Activated CD4-positive, alpha-beta T cell treated with anti-CD3 and anti-CD28 coated beads for 36 hours (primary cell): ENCODE data around the gene ZIC1. TPM values are rescaled to one million over a fixed set of nuclear protein-coding genes. Genes with fewer than 3 reads are reported as not detected.

Experiments used
- ATAC-seq: fragments of 200-7000 bp; cut with Tn5 transposase; one replicate; pipeline ENCODE4 v1.10.0; 2021; ENCODE audit warnings: mild to moderate bottlenecking, moderate library complexity
- CTCF ChIA-PET: fragments of 350-600 bp; sonication (Branson Sonifier 250); formaldehyde crosslinking; loops from one replicate; lab custom pipeline; 2021; ENCODE audit warnings: antibody characterized with exemption; lab: Charles Lee
- POLR2A ChIA-PET: fragments of 350-600 bp; sonication (Branson Sonifier 250); formaldehyde crosslinking; loops from one replicate; lab custom pipeline; 2021; ENCODE audit warnings: antibody characterized with exemption, inconsistent platforms; lab: Charles Lee
- DNase-seq: peaks from one replicate; pipeline ENCODE4 v3.0.0-alpha.2; 2020
- H3K27ac Mint-ChIP-seq: one replicate; pipeline ENCODE4 v1.8.0; 2021; ENCODE audit warnings: mixed read lengths
- H3K27me3 Mint-ChIP-seq: one replicate; pipeline ENCODE4 v1.8.0; 2021; ENCODE audit warnings: mixed read lengths
- H3K36me3 Mint-ChIP-seq: one replicate; pipeline ENCODE4 v1.8.0; 2021; ENCODE audit warnings: low read depth, mixed read lengths
- H3K4me1 Mint-ChIP-seq: one replicate; pipeline ENCODE4 v1.8.0; 2021; ENCODE audit warnings: mixed read lengths
- H3K4me3 Mint-ChIP-seq: one replicate; pipeline ENCODE4 v1.8.0; 2021; ENCODE audit warnings: mild to moderate bottlenecking, moderate library complexity, mixed read lengths
- H3K9me3 Mint-ChIP-seq: one replicate; pipeline ENCODE4 v1.8.0; 2021; ENCODE audit warnings: low read depth, mixed read lengths
- intact Hi-C, 2 experiments: fragments of 100-400 bp; cut with DNase I in 1 of 2; cut with micrococcal nuclease in 1 of 2; formaldehyde crosslinking; loops; one replicate each; pipeline versions ENCODE4 v1.14.2 to v1.15.1; 2022 to 2024; cut with DNase I, micrococcal nuclease
- total RNA-seq, 2 experiments: library from RNA; stranded (reverse); gene quantifications; one replicate each; pipeline ENCODE4 v1.2.3, GENCODE V29; 2021

Gene ZIC1
- total RNA-seq, 2 experiments from 2014 or later, result not detected

DNA sequence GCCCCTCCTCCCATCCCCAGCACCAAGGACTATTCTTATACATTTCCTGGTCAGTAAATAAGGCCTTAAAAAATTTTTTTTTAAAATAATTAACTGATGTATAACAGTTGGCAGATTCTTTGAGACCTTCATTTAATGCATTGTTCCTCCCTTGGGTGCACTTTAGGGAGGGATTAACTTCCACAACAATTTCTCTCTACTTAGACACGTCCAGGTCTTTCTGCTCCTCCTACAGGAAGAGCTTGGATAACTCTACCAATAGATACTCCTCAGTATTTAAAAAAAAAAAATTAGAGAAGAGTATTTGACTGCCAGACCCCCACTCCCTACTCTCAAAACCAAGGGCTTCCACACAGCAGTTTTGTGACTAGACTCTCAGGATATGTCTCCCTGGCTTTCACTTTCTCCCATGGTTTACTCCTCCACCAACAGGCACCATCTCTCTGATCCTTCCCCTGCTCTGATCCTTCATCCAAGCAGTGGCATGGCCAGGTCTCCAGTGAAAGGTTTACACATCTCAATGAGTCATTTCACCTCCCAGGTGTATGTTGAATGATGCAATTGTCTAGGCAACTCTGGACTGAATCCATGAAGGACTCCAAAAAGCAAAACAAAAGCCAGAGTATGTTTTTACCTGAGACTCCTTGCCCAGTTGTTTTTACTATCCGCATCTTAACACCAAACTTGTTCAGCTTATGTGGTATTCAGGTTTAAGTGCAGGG is 10.2 kb upstream of the ZIC1 start:
- H3K27me3 Mint-ChIP-seq, result peaks cover 69% of the 10 kb centered on the region
- H3K4me1 Mint-ChIP-seq, result no peaks in the 10 kb centered on the region
- DNase-seq, result no peak
- peaks cover 2% of the 10 kb centered on the region for H3K9me3 Mint-ChIP-seq
- H3K4me3 Mint-ChIP-seq, result no peak overlapping the region
- peaks cover 4% of the 10 kb centered on the region for H3K36me3 Mint-ChIP-seq
- no peak for ATAC-seq
- intact Hi-C loops, result no loop called here
- ChIA-PET CTCF (no interaction called here), POLR2A (no interaction called here)
- H3K27ac Mint-ChIP-seq, result no peak overlapping the region

DNA sequence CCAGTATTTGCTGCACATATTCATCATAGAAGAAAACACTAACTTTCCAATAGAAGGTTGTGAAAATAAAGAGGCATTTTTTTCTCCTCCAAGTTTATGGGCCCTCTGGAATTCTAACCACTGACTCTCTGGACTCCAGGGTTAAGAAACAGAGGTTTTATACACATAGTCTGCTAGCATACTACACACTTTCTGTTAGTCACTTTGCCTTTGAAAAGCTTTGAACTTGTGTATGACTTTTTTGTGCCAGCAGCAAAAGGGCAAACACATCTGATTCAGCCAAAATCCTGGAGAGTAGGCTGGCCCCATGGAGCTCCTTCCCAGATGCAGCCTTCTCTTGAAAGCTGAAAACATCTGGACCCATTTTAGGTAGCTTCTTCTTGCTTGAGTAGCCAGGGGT is 9.1 kb upstream of the ZIC1 start:
- POLR2A ChIA-PET, result no interaction called here

DNA sequence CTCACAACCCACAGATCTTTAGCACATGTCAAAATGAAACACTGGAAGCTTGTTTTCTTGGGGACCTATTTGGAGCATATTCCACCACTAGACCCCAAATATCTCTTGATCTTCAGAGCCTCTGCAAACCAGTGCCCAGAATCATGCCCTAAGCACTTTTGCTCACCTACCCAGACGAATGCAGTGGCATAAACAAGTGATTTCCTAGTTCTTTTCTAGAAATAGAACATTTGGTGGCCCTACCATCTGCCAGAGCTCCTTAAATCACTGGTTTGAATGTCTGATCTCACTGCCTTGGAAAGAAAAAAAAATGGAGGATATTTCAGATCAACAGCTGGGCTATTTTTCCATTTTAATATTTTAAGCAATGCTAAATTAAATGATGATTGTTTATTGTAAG is 8.2 kb upstream of the ZIC1 start:
- no peak for ATAC-seq
- no peaks in the 10 kb centered on the region for H3K9me3 Mint-ChIP-seq
- intact Hi-C loops, result no loop called here
- no peak for DNase-seq
- H3K27ac Mint-ChIP-seq, result no peak overlapping the region
- ChIA-PET CTCF (no interaction called here), POLR2A (no interaction called here)
- H3K36me3 Mint-ChIP-seq, result peaks cover 4% of the 10 kb centered on the region
- peaks cover 66% of the 10 kb centered on the region for H3K27me3 Mint-ChIP-seq
- H3K4me3 Mint-ChIP-seq, result no peak overlapping the region
- H3K4me1 Mint-ChIP-seq, result no peaks in the 10 kb centered on the region

More for the DNA sequence above, 9.1 kb upstream of the ZIC1 start:
- H3K36me3 Mint-ChIP-seq, result peaks cover 4% of the 10 kb centered on the region
- CTCF ChIA-PET, result no interaction called here
- H3K27me3 Mint-ChIP-seq, result peaks cover 68% of the 10 kb centered on the region
- ATAC-seq (no peak), DNase-seq (no peak)
- no peaks in the 10 kb centered on the region for H3K9me3 Mint-ChIP-seq
- H3K27ac Mint-ChIP-seq, result no peak overlapping the region
- H3K4me3 Mint-ChIP-seq, result no peak overlapping the region
- H3K4me1 Mint-ChIP-seq, result no peaks in the 10 kb centered on the region
- intact Hi-C loops, result no loop called here

DNA sequence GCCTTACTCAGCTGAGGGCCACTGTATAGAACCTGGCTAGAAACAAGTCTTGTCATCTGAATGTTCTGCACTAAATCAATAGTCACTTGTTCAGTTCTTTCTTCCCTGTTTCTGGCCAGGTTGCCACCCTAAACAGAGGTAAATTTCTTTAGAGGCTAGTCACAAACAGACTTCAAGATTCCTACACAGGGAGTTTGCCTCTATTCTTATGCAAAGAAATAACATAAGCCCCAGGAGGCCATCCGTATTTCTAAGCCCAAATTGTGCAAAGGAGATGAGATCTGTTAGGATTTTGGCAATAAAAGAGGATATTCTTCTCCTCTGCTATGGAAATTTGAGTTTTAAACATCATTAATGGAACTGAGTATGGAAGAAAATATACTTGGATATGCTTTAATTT is 7.7 kb upstream of the ZIC1 start:
- H3K4me3 Mint-ChIP-seq, result no peak overlapping the region
- peaks cover 4% of the 10 kb centered on the region for H3K36me3 Mint-ChIP-seq
- DNase-seq (no peak), ATAC-seq (no peak)
- no peak overlapping the region for H3K27ac Mint-ChIP-seq
- POLR2A ChIA-PET, result no interaction called here
- no peaks in the 10 kb centered on the region for H3K4me1 Mint-ChIP-seq
- intact Hi-C loops, result no loop called here
- H3K27me3 Mint-ChIP-seq, result peaks cover 69% of the 10 kb centered on the region
- no peaks in the 10 kb centered on the region for H3K9me3 Mint-ChIP-seq
- CTCF ChIA-PET, result no interaction called here

DNA sequence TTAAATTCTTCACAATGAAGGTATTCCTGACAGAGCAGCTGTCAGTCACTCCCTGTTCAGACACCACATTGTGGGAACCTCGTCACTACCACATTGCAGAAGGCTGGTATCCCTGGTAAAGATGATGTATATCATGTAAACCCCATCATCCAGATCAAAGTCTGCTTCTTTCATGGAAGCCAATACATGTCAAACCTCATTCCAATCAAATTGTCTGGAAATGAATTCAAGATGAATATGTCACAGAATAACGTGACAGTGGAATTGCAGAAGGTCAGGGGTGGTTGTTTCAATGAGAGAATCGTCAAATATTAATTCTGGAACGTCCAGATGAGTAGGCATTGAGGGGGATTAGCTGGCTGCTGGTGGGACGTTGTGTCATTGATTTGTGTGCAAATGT is 7.0 kb upstream of the ZIC1 start:
- no peaks in the 10 kb centered on the region for H3K4me1 Mint-ChIP-seq
- POLR2A ChIA-PET, result no interaction called here

DNA sequence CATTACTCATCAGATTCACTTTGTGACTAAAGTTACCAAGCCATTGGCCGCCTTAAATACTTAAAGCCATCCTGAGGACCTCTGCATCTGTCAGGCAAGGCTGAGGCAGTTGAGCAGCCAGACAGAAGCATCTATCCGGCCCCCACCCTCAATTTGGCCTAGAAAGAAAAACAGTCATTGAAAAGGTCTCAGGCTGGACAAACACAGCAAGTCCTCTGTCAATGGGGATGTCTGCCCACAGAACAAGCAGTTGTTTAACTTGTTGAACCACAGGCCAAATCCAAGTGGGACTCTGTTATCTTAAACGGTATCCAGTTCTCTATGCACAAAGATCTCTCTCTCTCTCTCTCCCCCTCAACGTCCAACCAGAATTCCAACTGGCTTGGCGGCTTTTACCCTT is 5.7 kb upstream of the ZIC1 start:
- ChIA-PET CTCF (no interaction called here), POLR2A (no interaction called here)
- Mint-ChIP-seq H3K27ac (no peak overlapping the region), H3K4me3 (no peak overlapping the region), H3K27me3 (peaks cover 71% of the 10 kb centered on the region), H3K9me3 (peaks cover 5% of the 10 kb centered on the region), H3K36me3 (peaks cover 11% of the 10 kb centered on the region), H3K4me1 (peaks cover 11% of the 10 kb centered on the region)
- intact Hi-C loops, result no loop called here
- DNase-seq, result no peak
- no peak for ATAC-seq

More for the DNA sequence above, 7.0 kb upstream of the ZIC1 start:
- Mint-ChIP-seq H3K36me3 (peaks cover 7% of the 10 kb centered on the region), H3K27ac (no peak overlapping the region), H3K4me3 (no peak overlapping the region), H3K27me3 (peaks cover 71% of the 10 kb centered on the region), H3K9me3 (no peaks in the 10 kb centered on the region)
- DNase-seq, result no peak
- CTCF ChIA-PET, result no interaction called here
- no peak for ATAC-seq
- intact Hi-C loops, result no loop called here

DNA sequence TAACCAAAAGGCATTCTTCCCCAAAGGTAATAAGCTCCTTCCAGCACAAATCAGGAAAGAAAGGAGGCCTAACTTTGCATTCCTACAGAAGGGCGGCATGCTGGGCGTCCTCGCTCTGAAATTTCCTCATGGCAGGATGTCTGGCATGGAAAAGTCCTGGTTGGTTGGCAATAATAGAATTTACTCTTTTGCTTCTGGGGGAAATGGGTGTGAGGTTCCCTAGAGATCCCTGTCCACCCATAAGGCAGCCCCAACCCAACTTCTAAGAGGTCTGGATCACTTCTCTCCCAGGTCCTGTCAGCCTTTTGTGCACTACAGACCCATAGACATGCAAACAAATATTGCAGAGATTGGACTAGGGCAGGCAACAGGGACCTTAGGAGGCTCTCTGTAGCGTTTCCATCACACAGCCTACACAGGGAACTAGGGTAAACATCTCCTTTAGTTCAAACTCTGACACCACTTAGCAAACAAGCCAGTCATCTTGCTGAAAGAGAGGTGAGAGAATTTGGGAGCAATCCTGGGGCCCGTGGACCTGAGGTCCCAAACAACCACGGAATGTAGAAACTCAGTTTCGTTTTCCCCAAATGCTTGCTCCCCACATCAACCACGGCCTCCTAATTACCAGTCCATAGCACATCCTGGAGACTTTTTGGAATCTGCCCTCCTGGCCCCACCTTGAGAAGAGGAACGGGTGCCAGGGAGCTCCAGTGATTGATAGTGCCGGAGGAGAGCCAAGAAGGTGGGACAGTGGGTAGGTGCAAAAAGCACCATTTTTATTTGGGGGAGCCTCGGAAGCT is 5.0 kb upstream of the ZIC1 start:
- peaks cover 74% of the 10 kb centered on the region for H3K27me3 Mint-ChIP-seq
- CTCF ChIA-PET, result no interaction called here
- DNase-seq, result no peak

DNA sequence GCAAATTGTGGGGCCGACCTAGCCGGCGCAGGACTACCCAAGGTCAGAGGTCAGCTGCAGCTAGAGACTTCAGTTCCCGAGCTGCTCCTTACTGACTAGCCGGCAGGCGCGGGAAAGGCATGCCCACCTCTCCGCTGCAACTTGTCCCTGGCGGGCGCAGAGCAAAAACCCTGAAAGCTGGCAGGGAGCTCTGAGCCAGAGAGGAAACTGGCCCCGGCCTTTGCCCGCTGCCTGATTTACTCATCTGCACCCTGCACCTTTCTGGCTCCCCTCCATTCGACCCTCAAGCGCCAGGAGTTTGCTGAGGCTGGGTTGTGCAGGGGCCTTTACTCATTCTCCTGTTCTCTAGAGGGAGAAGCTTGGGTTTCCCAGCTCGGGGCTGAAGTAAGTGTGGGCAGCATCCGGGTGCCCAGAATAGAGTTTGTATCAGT is 4.3 kb upstream of the ZIC1 start:
- Mint-ChIP-seq H3K27ac (no peak overlapping the region), H3K4me1 (peaks cover 17% of the 10 kb centered on the region), H3K36me3 (peaks cover 18% of the 10 kb centered on the region), H3K9me3 (peaks cover 5% of the 10 kb centered on the region), H3K27me3 (peaks cover 73% of the 10 kb centered on the region), H3K4me3 (no peak overlapping the region)
- no peak for ATAC-seq
- ChIA-PET POLR2A (no interaction called here), CTCF (no interaction called here)
- intact Hi-C loops, result no loop called here
- DNase-seq, result no peak

More for the DNA sequence above, 5.0 kb upstream of the ZIC1 start:
- Mint-ChIP-seq H3K4me3 (no peak overlapping the region), H3K27ac (no peak overlapping the region), H3K36me3 (peaks cover 14% of the 10 kb centered on the region), H3K4me1 (peaks cover 14% of the 10 kb centered on the region), H3K9me3 (peaks cover 5% of the 10 kb centered on the region)
- POLR2A ChIA-PET, result no interaction called here
- ATAC-seq, result no peak
- intact Hi-C loops, result no loop called here

DNA sequence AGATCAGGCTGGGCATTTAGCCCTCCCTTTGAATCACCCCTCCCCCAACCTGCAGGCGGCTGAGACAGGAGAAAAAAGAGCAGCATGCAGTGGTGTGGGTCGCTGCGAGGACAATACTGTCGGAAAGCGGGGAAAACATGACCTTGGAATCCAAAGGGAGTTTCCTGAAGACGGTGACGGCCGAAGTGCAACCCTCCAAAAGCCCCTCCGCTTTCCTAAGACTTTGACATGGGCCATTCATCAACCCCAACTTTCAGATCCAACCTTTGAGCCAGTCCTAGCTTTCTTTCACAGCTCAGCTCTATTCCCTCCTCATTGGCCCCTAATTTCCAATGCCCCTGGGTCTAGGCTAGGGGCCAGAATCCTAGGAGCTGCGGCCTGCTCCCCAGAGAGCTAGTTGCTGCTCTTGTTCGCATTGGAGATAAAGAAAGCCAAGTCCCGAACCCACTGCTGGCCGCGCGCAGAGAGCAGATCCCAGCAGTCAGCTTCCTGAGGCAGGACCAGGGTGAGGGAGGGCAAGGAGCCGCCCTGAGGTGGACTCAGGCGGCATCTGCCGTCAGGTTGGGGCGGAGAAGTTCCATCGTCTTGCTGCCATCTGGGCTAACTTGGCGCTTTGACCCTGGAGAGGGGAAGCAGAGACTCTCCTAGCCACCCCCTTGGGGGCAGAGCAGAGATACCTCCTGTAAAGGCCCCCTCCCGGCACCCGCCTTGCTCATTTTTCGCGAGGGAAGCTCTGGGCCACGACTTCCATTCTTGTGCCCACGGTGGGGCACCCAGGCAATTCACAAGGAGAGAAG is 3.7 kb upstream of the ZIC1 start:
- Mint-ChIP-seq H3K9me3 (peaks cover 5% of the 10 kb centered on the region), H3K4me1 (peaks cover 17% of the 10 kb centered on the region), H3K27ac (no peak overlapping the region), H3K27me3 (peaks cover 73% of the 10 kb centered on the region), H3K36me3 (peaks cover 18% of the 10 kb centered on the region), H3K4me3 (no peak overlapping the region)
- intact Hi-C loops, result no loop called here
- POLR2A ChIA-PET, result no interaction called here
- CTCF ChIA-PET, result no interaction called here
- DNase-seq (no peak), ATAC-seq (no peak)

DNA sequence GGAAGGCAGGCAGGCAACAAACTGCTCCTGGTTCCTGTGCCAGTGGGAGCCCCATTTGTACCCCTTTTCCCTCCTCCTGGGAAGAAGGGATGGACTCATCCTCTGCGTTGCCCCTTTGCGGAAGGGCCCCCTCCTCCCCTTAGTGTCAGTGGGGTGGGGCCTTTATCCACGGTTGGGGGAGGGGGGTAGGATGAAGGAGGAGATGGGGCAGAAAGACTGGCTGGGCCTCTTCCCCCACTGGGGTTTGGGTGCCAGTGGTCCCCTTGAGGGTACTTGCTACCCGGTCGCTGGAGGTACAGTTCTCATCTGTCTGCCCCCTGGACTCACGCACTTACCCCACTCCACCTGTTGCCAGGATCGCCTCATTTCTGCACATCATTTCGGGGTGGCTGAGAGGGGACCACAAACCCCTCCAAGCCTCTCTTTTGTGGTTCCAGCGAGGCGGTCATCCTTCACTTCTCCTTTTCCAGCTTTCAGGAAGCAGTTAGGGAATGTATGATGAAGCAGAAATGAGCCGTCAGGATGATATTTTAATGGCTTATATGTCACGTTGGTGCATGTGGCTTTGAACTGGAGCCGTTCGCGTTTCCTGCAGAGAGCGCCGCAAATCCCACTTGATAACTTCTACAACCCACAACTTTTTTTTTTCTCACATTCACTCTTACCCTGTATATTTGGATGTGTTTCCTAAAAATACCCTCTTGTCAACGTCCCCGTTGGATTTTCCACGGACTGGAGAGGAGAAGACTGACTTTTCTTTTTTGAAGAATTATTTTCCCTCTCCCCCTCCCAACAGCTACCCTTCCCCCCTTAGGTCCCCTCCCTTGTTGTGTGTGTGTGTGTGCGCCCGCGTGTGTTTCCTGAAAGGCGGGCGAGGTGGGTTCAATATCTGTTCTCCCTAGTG is 2.9 kb upstream of the ZIC1 start, which contains the start of gene ZIC4:
Gene ZIC4 (minus strand): TSS at position 516 of the 904 bp plus-strand sequence. CDS start 3,746 bp downstream, outside the sequence.
- intact Hi-C loops, result no loop called here
- Mint-ChIP-seq H3K4me1 (peaks cover 24% of the 10 kb centered on the region), H3K27ac (no peak within 1 kb of the TSS), H3K9me3 (peaks cover 5% of the 10 kb centered on the region), H3K27me3 (peaks cover 74% of the 10 kb centered on the region), H3K36me3 (peaks cover 18% of the 10 kb centered on the region), H3K4me3 (no peak within 1 kb of the TSS)
- ChIA-PET POLR2A (no interaction called here), CTCF (no interaction called here)
- DNase-seq (no peak), ATAC-seq (no peak)

DNA sequence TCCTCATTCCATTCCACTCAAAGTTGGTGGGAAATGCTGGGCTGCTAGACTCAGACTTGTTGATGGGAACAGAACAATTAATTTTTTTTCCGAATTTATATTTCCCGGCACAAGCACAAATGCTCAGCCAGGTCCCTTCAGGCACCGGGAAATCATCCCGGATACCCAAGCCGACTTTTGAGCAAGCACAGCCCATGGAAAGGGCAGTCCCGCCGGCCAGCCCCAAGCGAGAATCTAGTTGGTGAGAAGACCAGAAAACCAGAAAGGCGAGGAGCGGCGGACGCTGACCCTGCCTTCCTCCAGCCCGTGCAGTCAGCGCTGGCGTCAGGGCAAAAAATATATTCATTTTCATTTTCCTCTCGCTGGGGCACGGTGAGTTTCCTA is 2.1 kb upstream of the ZIC1 start:
- CTCF ChIA-PET, result no interaction called here
- peaks cover 30% of the 10 kb centered on the region for H3K4me1 Mint-ChIP-seq
- H3K9me3 Mint-ChIP-seq, result peaks cover 5% of the 10 kb centered on the region
- POLR2A ChIA-PET, result no interaction called here
- peaks cover 76% of the 10 kb centered on the region for H3K27me3 Mint-ChIP-seq
- ATAC-seq (no peak), DNase-seq (no peak)
- no peak overlapping the region for H3K4me3 Mint-ChIP-seq
- H3K27ac Mint-ChIP-seq, result no peak overlapping the region
- intact Hi-C loops, result no loop called here
- H3K36me3 Mint-ChIP-seq, result peaks cover 18% of the 10 kb centered on the region
